HG03280 (cell line): ENCODE data around the gene MTUS2.
A peak's percentile ranks its signal among the peaks of the same experiment; 100 is the strongest.
"Not testable (repeated sequence)": the region's sequence is repeated elsewhere in the genome, so short reads cannot be mapped to it uniquely, and the experiment has no call there.

Source experiments
- ATAC-seq: cut with Tn5 transposase; IDR thresholded peaks from one replicate; pipeline ENCODE4 v1.9.1; 2021; ENCODE audit warnings: mild to moderate bottlenecking, moderate library complexity; ENCODE audit not compliant: unreplicated experiment

Gene MTUS2

DNA sequence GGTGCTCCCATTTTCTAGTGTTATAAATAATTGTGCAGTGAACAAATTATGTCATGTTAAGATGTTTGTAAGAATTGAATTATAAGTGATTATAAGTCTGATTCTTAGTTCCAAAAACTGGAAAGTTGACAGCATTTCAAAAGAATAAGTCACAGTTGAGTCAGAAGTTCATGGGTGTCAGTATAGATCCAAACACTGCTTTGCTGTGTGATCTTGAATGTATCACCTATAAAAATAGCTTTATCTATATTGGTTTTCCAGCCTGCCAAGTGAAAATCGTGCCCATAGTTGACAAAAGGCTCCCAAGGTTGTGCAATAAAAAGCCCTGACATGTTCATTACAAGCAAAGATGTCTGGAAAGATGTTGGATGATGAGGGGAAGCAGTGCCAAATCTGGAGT is 336.0 kb downstream of the MTUS2 start:
- no peak for ATAC-seq

DNA sequence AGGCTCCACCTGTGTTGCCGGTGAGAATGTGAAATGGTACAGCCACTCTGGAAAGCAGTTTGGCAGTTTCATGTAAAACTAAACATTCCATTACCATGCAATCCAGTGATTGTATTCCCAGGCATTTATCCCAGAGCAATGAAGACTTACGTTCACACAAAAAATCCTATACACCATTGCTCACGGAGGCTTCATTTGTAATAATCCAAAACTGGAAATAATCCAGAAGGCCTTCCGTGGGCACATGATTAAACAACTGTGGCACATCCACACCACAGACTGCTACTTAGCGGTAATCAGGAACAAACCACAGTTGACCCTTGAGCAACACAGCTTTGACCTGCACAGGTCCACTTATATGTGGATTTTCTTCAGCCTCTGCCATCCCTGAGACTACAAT is 339.7 kb downstream of the MTUS2 start:
- ATAC-seq = no peak

DNA sequence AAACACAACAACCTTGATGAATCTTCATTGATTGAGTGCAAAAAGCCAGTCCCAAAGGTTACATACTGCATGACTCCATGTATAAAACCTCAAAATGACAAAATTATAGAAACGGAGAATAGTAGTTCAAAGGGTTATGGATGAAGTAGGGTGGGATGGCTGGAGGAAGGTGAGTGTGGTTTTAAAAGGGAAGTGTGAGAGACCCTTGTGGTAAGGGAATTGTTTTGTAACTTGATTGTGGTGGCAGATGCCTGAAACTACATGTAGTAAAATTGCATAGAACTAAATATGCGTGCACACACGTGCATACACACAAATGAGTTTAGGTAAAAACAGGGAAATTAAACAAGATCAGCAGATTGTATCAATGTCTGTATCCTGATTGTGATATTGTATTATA is 340.7 kb downstream of the MTUS2 start:
- ATAC-seq = no peak

DNA sequence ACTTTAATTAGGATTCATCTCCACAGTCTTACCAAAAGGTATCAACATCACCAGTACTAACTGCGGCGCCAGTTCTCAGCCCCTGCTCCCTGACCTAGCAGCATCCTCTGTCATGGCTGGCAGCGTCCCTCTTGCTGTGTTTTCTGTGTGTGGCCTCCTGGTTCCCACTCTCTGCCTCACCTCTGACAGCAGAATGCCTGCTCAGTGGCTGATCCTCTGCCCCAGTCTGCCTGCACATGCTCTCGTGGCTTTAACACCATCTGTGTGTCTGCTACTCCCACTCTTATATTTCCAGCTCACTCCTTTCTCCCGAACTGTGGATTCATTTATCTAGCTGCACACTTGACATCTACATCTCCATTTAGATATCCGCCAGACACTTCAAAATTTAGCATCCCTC is 341.5 kb downstream of the MTUS2 start:
- no peak for ATAC-seq

DNA sequence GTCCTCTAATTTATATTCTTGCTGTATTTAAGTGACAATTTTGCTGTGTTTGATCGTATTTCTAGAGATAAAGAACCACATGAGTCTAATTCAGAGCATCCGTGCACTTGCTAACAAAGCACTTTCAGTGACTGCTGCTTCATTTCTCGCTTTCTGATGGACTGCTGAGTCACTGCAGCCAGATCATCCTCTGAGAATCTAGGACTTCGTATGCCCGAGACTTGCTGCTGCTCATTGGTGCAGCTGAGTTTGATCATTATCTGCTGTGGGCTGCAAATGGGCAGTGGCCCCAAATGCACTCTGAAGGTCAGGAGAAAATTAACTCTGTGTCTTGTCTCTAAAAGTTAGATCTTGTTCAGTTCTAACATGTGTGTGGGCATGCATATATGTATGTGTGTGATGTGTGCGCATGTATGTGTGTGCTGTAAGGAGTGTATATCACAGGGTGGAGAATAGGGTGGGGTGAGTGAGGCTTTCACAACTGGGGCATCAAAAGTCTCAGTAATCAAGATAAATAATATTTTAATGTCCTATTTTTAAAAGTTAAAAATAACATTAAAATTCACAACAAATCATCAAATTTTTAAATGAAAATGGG is 342.6 kb downstream of the MTUS2 start:
- no peak for ATAC-seq

DNA sequence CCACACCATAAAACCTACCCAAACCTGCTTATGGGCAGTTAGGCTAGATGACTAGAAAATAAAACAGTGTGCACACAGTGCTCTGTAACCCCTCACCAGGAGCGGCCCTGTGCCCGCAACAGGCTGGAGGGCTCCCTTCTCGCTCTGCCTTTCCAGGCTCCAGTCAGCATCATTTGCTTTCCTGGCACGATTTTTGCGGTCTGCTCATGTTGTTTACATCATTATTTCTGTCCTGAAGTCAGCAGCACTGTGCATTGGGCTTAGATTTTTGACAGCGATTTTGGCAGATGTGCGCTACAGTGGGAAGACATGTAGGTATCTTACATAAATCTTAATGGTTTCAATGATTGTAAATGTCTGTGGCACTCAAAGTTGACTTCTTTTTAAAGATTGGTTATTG is 344.0 kb downstream of the MTUS2 start:
- ATAC-seq = no peak

DNA sequence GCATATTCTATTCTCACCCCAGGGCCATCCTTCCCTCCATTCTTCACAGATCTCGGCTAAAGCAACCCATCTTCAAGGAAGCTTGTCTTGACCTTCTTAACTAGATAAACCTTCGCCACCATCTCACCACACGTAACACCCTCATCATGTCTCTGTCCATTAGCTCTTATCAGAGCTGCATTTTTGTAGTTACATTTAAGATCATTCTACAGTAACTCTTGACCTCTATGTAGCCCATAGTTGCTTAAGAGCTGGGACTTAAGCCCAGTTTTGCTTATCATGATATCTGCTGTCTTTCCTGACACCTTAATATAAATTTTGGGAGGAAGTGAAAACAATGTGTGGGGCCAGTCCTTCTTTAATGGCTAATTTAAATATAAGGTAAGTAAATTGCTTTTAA is 345.1 kb downstream of the MTUS2 start:
- no peak for ATAC-seq

DNA sequence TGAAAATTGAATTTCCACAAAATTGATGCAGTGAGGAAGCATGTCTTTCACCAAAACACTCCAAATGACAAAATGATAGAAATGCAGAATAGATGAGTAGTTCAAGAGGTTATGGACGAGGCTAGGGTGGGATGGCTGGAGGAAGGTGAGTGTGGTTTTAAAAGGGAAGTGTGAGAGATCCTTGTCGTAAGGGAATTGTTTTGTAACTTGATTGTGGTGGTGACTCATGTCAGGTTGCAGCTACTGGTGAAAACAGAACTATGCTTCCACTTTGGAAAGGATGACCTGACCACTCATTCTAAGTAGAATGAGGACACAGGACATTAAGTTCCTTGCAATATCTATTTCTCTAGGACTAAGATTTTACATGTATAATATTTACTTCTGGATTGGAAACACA is 345.7 kb downstream of the MTUS2 start:
- ATAC-seq = no peak

DNA sequence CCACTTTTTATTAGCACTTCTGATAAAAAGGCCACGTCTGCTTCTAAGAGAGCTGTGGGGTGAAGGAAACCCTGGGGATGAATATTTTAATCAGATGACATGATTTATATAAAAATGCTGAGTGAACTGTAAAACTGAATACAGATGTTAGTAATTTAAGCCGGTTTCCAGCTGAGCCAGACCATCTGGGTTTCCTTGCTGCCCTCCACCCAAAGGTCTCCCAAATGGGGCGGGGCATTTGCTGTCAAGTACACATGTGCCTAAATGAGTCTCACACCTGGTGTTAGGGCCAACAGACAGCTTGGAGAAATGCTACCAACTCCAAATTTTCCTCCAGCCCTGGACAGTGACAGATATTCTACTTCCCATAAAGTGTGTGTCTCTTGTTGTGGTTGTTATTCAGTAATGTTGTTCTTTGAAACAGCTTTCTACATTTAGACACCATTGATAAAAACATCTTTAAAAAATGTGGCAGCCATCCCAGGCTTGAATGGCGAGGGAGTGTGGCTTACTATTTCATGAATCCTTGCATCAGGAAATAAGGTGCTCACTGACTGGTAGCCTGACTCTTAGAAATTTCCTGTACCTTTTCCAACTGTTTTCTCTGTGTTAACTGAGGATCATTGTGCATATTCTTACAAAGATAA is 350.4 kb downstream of the MTUS2 start:
- no peak for ATAC-seq

DNA sequence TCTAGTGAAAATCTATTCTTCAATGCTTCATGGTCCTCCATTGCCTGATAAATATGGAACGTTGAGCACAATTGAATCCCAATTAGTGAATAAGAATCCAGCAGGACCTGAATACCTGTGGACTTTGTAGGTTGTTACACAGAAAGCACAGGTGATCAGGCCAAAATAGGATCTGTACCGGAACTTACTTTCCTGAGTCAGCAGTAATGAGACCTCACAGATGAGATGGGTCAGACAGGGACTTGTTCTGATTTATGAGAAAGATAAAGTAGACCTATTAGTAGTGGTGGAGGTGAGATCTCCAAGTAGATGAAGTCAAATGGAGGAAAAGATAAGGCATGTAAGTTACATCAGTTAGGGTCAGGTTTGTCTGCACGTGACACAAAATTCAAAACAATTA is 351.1 kb downstream of the MTUS2 start:
- ATAC-seq = no peak

DNA sequence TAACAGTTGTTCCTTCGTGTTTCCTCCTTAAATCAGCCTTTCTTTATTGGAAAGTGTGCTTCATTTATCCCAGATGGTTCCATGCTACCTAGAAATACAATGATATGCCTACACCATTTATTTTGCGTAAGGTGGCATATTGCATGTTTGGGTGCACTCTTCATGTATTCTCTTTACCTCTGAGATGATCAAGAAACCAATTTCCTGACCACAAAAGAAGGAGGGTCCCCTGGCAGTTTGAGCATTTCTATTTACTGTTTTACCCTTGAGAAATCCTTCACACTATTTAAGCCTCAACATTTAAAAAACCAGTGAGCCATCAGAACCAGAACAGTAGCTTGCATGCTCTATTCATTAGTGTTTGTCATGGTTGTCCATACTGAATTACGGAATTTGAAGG is 354.0 kb downstream of the MTUS2 start:
- no peak for ATAC-seq

DNA sequence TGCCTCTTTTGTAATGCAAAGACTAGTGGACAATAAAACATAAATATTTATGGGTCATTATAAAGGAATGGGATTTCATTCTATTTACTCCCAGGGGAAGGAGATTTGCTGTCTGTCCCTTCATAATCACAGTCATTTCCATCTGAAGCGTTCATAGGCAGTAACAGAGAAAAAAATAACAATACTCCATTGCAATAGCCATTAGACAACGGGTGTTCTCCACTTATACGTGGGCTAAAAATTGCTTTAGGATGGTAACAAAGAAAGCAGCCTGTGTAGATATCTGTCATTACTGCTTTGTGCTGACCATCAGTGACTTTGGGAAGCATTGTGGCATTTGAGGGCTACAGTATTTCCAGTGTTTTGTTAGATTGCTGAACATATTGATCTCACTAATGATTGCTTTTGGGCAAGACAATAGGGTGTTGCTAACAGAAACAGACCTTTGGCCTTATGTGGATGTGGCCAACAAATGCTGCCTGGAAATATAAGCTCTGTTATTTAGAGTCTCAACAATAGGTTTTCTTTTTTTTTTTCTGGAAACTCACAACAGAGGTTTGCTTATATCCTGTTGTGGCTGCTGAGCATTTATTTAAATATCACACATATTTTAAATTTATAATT is 355.2 kb downstream of the MTUS2 start:
- no peak for ATAC-seq

DNA sequence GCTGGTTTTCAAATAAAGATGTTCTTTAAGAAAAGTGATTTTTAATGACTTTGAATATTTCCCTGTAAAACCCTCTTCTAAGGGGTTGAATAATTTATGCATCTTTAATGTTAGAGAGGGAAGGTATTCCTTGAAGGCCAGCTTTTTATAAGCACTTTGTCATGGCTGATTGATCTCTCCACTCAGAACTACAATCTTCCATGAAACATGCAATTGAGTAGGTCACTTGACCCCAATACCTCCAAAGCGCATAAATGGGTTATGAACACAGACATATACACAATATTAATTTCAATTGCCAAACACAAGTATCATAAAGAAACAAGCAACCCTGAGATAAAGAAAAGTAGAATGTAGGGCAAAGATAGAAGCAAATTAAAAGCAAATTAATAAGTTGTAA is 359.9 kb downstream of the MTUS2 start:
- no peak for ATAC-seq

DNA sequence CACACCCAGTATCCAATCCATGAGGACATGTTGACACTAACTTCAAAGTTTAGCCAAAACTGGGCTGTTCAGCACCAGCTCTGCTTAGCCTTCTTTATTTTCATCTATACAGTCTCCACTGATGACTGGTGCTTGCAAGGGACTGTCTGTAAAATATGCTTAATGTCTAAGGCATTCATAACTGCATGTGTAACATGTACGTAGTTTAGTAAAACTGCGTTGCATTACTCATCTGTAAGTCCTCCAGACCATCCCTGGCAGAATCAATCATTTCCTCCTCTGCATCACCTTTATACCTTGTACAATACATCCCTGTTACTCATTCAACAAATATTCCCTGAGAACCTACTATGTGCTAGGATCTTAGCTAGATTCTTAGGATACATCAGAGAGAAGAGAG is 362.1 kb downstream of the MTUS2 start:
- ATAC-seq = no peak

DNA sequence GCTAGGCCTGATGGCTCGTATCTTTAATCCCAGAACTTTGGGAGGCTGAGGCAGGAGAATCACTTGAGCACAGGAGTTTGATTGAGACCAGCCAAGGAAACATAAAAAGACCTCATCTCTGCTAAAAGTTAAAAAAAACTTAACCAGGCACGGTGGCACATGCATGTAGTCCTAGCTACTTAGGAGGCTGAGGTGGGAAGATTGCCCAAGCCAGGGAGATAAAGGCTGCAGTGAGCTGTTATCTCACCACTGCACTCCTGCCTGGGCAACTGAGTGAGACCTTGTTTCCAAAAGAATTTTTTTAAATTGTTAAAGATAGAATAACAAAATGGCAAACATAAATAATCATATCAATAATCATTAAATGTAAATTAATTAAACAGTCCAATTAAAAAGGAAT is 365.8 kb downstream of the MTUS2 start:
- ATAC-seq = no peak

DNA sequence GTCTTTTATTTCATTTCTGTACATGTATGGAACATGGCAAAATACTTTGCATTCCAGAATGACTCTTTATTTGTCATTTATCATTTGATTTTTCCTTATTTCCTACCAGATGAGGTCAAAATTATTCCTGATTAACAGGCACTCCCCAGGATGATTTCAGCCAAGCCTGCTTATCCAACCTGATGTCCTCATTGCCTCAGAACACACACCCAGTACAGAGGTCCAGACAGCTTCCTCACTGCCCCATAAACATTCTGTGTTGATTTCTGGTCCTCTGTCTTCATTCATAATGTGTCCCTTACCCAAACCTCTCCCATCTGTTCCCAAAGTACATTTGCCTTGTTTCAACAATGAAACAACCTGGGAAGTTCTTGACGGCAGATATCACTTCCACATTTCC is 367.4 kb downstream of the MTUS2 start:
- ATAC-seq = no peak

DNA sequence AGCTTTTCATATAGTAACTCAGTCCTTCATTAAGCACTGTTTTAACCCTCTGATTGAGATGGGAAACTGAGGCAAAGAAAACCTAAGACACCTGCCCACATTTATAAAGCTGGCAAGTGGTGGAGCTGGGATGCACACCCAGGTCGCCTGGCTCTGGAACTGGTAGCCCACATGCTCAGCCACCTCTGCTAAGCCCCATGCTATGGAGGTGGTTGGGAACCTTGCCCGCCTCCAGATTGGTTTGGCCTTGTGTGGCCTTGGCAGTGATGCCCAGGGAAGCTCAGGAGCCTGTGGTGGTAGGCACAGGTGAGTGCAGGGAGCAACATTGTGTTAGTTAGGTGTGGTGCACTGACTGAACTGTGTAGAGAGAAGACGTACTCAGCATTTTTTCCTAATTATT is 370.2 kb downstream of the MTUS2 start:
- no peak for ATAC-seq

DNA sequence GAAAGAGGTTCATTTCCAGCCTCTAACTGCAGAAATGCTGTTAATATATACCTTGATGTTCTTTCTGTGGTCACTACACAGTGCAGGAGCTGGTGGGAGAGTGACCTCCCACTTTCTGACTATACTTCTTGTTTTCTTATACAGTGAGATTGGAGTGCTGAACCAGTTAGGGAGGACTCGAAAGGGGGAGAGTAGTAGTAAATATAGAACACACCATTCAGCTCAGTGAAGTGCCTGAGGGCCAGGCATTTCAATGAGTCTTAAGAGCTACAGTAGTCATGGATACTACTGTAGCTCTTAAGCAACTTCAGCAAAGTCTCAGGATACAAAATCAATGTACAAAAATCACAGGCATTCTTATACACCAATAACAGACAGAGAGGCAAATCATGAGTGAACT is 372.9 kb downstream of the MTUS2 start:
- no peak for ATAC-seq

DNA sequence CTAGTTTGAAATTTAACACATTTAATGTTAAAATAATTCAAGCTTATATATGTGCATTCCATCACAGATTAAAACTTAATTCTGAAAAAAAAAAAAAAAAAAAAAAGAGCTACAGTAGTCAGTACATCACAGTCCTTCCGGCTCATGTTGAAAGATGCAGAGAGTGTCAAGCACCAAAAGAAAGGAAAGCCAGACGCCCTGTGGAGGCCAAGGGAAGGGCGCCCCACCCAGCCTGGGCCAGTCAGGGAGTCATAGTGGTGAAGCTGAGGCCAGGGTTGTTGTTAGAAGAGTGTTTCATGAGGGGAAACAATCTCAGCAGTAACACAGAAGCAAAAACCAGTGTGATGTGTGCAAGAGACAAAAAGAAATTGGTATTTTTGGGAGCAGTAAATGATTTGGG is 375.3 kb downstream of the MTUS2 start:
- ATAC-seq = no peak

DNA sequence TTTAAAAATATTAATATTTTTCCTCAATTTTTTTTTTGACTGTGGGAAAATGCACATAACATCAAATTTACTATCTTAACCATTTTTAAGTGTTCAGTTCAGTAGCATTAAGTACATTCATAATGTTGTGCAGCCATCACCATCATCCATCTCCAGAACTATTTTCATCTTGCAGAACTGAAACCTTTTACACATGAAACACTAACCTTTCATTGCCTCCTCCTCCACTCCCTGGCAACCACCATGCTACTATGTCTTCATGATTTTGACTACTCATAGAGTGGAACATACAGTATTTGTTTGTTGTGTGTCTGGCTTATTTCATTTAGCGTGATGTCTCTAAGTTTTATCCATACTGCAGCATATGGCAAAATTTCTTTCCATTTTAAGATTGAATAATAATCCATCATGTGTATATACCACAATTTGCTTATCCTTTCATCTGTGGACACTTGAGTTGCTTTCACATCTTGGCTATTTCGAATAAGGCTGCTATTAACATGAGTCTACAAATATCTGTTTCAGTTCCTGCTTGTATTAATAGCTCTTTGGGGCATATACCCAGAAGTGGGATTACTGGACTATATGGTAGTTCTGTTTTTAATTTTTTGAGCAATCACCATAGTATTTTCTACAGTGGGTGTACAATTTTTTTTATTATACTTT is 376.4 kb downstream of the MTUS2 start:
- peak; percentile 81 for ATAC-seq

DNA sequence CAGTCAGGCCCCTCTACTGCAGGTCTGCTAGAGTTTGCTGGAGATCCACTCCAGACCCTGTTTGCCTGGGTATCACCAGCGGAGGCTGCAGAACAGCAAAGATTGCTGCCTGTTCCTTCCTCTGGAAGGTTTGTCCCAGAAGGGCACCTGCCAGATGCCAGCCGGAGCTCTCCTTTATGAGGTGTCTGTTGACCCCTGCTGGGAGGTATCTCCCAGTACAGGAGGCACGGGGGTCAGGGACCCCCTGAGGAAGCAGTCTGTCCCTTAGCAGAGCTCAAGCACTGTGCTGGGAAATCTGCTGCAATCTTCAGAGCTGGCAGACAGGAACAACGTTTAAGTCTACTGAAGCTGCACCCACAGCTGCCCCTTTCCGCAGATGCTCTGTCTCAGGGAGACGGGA is 382.6 kb downstream of the MTUS2 start:
- not testable (repeated sequence) for ATAC-seq

DNA sequence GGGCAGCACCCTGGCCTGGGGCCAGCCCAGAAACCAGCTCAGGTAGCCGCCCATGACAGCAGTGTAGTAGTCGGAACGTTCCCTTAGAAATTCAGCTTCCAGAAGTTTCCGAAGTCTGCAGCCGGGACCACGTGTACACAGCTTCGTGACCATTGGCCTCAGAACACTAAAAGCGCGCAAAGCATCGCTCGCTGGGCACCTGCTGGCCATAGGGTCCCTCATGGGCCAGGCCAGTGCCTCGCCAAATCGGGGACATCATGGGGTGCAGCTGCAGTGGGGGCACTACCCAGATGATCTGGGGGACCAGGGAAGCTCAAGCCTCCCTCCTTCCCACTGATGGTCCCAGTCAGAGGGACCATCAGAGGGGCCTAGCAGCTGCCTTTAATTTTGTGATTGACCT is 384.5 kb downstream of the MTUS2 start:
- ATAC-seq = no peak
